Hematopoietic multipotent progenitor cell treated with erythropoietin and hydrocortisone succinate and interleukin-3 and kit ligand, for 6 days (in vitro differentiated cells): Measurements from ENCODE around the gene THTPA.
"Not testable (repeated sequence)": the region's sequence is repeated elsewhere in the genome, so short reads cannot be mapped to it uniquely, and the experiment has no call there.

ENCODE experiments used
- DNase-seq: peaks from one replicate; pipeline ENCODE4 v3.0.0-alpha.2; 2015

The THTPA gene

DNA sequence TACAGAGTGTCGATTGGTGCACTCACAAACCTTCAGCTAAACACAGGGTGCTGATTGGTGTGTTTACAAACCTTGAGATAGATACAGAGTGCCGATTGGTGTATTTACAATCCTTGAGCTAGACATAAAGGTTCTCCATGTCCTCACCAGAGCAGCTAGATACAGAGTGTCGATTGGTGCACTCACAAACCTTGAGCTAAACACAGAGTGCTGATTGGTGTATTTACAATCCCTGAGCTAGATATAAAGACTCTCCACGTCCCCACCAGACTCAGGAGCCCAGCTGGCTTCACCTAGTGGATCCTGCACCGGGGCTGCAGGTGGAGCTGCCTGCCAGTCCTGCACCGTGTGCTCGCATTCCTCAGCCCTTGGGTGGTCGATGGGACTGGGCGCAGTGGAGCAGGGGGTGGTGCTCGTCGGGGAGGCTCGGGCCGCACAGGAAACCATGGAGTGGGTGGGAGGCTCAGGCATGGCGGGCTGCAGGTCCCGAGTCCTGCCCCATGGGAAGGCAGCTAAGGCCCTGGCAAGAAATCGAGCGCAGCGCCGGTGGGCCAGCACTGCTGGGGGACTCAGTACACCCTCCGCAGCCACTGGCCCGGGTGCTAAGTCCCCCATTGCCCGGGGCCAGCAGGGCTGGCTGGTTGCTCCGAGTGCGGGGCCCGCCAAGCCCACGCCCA lies 28.6 kb downstream of the THTPA start:
- DNase-seq, result not testable (repeated sequence)

- peak; percentile 93 for DNase-seq
These were observed 33.0 kb downstream of the THTPA start for GRCh38 chr14:23588884-23589598.

DNA sequence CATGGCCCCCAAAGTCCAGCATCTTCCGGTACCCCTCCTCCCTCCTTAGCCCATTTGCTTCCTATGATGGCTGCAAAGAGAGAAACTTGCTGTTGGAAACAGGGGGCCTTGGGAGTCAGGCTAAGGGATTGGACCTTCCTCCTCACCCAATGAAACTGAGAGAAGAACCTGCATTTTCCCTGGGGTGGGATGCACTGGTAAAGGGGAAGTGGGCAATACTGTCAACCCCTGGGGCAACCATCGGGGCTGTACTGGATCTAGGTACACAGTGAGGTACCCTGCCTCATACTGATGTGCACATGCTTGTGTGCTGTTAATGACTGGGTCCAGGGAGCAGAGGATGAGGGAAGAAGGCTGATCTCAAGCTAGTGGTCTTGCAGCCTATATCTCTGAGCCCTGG lies 33.5 kb downstream of the THTPA start:
- no peak for DNase-seq

GRCh38 chr14:23590198-23590597 lies 34.1 kb downstream of the THTPA start:
- no peak for DNase-seq

- DNase-seq, result not testable (repeated sequence)
These were observed 38.1 kb downstream of the THTPA start for GRCh38 chr14:23594191-23594590.

DNA sequence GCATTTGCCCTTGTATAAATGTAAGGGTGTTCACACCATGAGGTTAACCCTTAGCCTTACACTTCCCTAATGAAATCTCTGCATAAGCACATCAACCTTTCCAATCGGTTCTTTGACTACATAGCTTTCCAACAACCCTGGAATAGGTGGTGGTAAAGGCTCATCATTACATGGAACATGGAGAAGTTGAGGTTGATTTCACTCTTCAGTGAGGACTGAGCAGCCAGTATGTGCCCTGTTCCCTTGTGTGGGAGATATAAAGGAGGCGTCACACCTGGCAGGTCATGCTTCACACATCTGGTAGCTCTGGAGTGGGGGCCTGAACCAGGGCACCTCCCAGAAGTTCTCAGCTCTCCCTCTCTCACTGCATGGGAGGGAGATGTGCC lies 44.2 kb downstream of the THTPA start:
- DNase-seq, result no peak

- DNase-seq, result no peak
These were observed 44.7 kb downstream of the THTPA start for GRCh38 chr14:23600806-23601205.

DNA sequence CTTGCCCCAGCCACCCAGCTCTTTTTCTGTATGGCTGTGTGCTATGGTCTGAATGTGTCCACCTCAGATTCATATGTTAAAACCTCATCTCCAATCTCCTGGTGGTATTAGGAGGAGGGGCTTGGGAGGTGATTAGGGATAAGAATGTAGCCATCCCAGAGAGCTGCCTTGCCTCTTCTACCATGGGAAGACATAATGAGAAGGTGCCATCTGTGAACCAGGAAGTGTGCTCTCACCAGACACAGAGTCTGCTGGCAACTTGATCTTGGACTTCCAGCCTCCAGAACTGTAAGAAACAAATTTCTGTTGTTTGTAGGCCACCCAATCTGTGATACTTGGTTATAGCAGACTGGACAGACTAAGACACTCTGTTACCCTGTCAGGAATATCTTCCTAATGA lies 45.4 kb downstream of the THTPA start:
- DNase-seq, result no peak

- DNase-seq, result no peak
These were observed 45.7 kb downstream of the THTPA start for GRCh38 chr14:23601845-23602180.

DNA sequence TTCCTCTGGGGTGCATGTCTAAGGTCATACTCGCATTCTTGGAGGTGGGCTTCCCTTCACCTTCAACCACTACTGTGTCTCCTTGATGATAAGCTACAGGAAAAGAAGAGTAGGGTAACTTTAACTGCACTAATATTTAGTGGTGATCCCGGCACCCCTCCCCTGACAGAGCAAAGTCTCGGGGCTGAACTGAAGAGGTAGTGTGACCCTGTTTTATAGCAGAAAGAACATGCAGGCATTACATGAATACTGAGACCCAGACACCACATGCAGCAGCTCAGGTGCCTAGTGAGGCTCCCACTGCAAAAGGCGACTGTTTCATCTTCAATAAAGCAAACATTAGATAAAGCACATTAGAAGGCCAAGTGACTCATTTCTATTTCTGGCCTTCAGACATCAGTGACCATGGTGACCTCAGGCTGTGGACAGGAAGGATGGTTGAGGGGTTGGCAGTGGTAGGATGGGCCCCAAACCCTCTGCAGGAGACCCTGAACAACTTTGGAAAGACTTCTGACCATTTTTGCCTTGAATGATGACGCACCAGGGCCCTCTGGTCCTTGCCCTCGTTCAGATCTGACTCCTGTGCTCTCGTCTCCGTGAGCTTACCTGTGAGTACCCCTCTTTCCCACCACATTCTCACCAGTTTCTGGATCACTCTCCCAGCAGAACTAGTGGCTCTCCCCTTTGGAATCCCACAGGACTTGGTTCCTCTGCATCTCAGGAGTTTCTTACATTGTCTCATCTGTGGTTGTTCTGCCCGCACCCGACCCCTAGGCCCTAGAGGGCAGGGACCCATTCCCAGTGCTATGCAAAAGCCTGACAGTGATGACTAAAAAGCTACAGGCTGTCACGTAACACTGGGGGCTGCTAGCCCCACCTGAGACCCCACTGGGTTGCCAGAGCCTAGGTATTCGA lies 46.4 kb downstream of the THTPA start:
- DNase-seq, result no peak

- DNase-seq, result no peak
These were observed 47.0 kb downstream of the THTPA start for GRCh38 chr14:23603103-23603502.

DNA sequence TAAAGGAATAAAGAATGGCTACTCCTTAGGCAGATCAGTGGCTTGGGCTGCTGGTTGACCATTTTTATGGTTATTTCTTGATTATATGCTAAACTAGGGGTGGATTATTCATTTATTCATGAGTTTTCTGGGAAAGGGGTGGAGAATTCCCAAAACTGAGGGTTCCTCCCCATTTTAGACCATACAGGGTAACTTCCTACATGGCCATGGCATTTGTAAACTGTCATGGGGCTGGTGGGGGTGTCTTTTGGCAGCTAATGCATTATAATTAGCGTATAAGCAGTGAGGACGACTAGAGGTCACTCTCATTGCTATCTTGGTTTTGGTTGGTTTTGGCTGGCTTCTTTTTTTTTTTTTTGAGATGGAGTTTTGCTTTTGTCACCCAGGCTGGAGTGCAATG lies 48.1 kb downstream of the THTPA start:
- no peak for DNase-seq

- no peak for DNase-seq
These were observed 48.7 kb downstream of the THTPA start for GRCh38 chr14:23604675-23605170.

DNA sequence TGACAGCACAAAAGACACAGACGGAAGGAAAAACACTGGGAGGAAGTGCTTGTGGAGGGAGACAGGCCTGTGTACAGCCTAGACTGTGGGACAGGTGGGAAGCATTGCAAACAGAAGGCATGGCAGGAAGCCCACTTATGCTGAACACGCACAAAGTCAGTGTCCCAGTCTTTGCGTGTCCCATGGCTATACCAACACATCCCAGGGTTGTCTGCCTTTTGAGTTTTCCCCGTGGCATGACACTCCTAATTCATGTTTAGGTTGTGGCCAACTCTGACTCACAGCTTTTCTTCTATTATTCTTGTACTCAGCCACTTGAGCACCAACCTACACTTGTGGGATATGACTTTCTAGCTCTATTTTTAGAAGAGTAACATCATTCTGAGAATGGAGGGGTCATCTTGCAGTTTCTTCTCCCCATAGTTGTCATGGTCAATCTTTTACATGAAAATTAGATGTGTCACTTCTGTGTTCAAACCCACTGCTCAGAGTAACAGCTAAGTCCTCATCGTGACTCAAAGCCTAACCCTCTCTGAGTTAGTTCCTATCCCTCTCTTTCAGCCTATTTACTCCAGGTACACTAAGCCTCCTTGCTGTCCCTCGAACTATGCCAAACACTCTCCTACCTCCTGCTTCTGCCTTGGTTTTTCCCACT lies 50.0 kb downstream of the THTPA start:
- DNase-seq, result no peak

DNA sequence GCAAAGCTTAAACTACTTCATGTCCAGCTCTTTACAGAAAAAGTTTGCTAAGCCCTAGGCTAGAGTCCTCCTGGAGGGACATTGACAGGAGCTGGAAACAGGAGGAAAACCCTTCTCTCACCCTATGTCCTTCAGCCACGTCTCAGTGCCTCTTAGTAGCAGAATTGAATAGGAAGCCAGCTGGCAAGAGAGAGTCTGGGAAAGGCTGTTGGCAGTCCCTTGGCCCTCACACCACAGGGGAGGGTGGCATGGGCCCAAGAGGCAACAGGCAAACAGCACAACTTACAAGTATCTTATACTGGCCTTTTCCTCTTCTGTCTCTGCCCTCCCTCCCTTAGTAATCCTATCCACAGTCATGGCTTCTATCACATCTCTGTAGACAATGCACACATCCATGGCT lies 52.4 kb downstream of the THTPA start:
- no peak for DNase-seq

GRCh38 chr14:23609001-23609400 lies 52.9 kb downstream of the THTPA start:
- no peak for DNase-seq

GRCh38 chr14:23609411-23610089 lies 53.5 kb downstream of the THTPA start:
- DNase-seq, result not testable (repeated sequence)
